Uterus (tissue), 4 donors: ENCODE measurements around the gene GAP43. TPM values are rescaled to one million over a fixed set of nuclear protein-coding genes. Genes with fewer than 3 reads are reported as not detected.

Source experiments
- DNase-seq, 2 donors: peaks; one replicate each; pipeline ENCODE4 v3.0.0-alpha.2; 2019 to 2020
- H3K27ac ChIP-seq, 2 donors: fragments of 200-600 bp; sonication (generic); 1 replicate in 1 of 2; 2 replicates in 1 of 2; pipeline ENCODE4 v1.5.1; 2016 to 2018
- H3K27me3 ChIP-seq, 2 donors: fragments of 200-600 bp; sonication (generic); one replicate each; pipeline ENCODE4 v1.5.1; 2018 to 2019; ENCODE audit warnings: control low read depth in 1 of 2
- H3K36me3 ChIP-seq, 2 donors: fragments of 200-600 bp; sonication (generic); one replicate each; pipeline ENCODE4 v1.5.1; 2019; ENCODE audit warnings: control low read depth in 1 of 2
- H3K4me1 ChIP-seq, 2 donors: fragments of 200-600 bp; sonication (generic); one replicate each; pipeline ENCODE4 v1.5.1; 2018 to 2019; ENCODE audit warnings: control low read depth in 1 of 2
- H3K4me3 ChIP-seq, 2 donors: fragments of 200-600 bp; sonication (generic); 1 replicate in 1 of 2; 2 replicates in 1 of 2; pipeline ENCODE4 v1.5.1; 2018 to 2019; ENCODE audit warnings: mild to moderate bottlenecking in 1 of 2
- H3K9me3 ChIP-seq, 2 donors: fragments of 200-600 bp; sonication (generic); one replicate each; pipeline ENCODE4 v1.5.1; 2019; ENCODE audit warnings: control low read depth in 1 of 2
- POLR2A ChIP-seq, 2 donors: fragments of 450-650 bp; IDR thresholded peaks; one replicate each; pipeline ENCODE4 v1.6.1; 2016; ENCODE audit warnings: antibody characterized with exemption in 2 of 2, mild to moderate bottlenecking in 1 of 2, moderate library complexity in 1 of 2
- intact Hi-C: fragments of 100-400 bp; cut with DNase I; formaldehyde crosslinking; loops from one replicate; pipeline ENCODE4 v1.15.1; 2023; ENCODE audit warnings: low total_unique reads
- total RNA-seq, 4 donors: library from RNA; depleted of rRNA in 3 of 4; stranded (reverse); fragments of >200 nt in 3 of 4; gene quantifications; one replicate each; pipeline versions ENCODE4 v1.1.0 to v1.2.4, GENCODE V29; 2014 to 2023
- TF ChIP-seq, protein P1 (sequence below), 4 experiments: fragments of 200-600 bp in 2 of 4; fragments of 450-650 bp in 2 of 4; sonication (generic) in 2 of 4; IDR thresholded peaks; one replicate each; pipeline ENCODE4 v1.5.1; 2016 to 2019; ENCODE audit warnings: antibody characterized with exemption in 4 of 4, mild to moderate bottlenecking in 2 of 4, moderate library complexity in 1 of 4
- donor health status: DM: yes; HTN: yes; CAD: no.

Gene GAP43
- total RNA-seq, 4 donors from 2014 or later: 7.0 TPM; not detected in 3

GRCh38 chr3:115692887-115693524 is 69.7 kb downstream of the GAP43 start:
- H3K36me3 ChIP-seq: no peaks in the 10 kb centered on the region
- TF ChIP-seq, protein P1, sequence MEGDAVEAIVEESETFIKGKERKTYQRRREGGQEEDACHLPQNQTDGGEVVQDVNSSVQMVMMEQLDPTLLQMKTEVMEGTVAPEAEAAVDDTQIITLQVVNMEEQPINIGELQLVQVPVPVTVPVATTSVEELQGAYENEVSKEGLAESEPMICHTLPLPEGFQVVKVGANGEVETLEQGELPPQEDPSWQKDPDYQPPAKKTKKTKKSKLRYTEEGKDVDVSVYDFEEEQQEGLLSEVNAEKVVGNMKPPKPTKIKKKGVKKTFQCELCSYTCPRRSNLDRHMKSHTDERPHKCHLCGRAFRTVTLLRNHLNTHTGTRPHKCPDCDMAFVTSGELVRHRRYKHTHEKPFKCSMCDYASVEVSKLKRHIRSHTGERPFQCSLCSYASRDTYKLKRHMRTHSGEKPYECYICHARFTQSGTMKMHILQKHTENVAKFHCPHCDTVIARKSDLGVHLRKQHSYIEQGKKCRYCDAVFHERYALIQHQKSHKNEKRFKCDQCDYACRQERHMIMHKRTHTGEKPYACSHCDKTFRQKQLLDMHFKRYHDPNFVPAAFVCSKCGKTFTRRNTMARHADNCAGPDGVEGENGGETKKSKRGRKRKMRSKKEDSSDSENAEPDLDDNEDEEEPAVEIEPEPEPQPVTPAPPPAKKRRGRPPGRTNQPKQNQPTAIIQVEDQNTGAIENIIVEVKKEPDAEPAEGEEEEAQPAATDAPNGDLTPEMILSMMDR (IDR thresholded peaks at IDR 0.05): peak; percentile 75 to 81 (median 78)
- no peak for TF ChIP-seq POLR2A (IDR thresholded peaks at IDR 0.05)
- no peak overlapping the region for H3K27ac ChIP-seq
- peak; percentile 63 to 65 for DNase-seq
- H3K4me3 ChIP-seq: no peak overlapping the region
- intact Hi-C loops: loop anchor here (5.0 kb wide), 1 partner anchor 476 kb away; no protein-coding TSS in a partner anchor
- H3K9me3 ChIP-seq: no peaks in the 10 kb centered on the region
- H3K4me1 ChIP-seq: no peaks in the 10 kb centered on the region
- no peaks in the 10 kb centered on the region for H3K27me3 ChIP-seq

DNA sequence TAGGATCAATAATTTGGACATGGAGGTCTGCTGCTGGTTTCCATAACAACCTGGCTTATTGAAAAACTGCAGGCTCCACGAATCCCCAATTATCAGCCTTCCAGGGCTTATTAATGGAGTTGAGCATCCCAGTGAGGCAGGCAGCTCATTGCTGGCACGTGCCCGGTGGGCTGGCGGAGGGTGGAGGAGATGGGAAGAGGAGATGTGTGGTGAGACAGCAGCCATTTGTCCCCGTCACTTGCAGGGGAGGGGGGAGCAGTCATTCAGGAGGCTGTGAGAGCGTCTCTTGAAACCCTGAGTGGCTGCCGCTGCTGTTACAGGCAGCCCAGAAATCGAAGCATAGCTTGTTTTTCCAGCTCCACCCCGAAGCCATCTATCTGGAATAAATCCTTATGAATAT is 70.6 kb downstream of the GAP43 start:
- TF ChIP-seq, protein P1 (IDR thresholded peaks at IDR 0.05): no peak
- Histone ChIP-seq H3K4me1 (no peaks in the 10 kb centered on the region), H3K9me3 (no peaks in the 10 kb centered on the region), H3K4me3 (no peak overlapping the region), H3K27ac (no peak overlapping the region), H3K36me3 (no peaks in the 10 kb centered on the region), H3K27me3 (no peaks in the 10 kb centered on the region)
- no peak for DNase-seq
- intact Hi-C loops: loop anchor here (5.0 kb wide), 1 partner anchor 477 kb away; no protein-coding TSS in a partner anchor

- Histone ChIP-seq H3K4me1 (no peaks in the 10 kb centered on the region), H3K27me3 (no peaks in the 10 kb centered on the region), H3K36me3 (no peaks in the 10 kb centered on the region), H3K4me3 (no peak overlapping the region), H3K9me3 (no peaks in the 10 kb centered on the region), H3K27ac (no peak overlapping the region)
- intact Hi-C loops: no loop called here
- no peak for DNase-seq
- TF ChIP-seq, protein P1 (IDR thresholded peaks at IDR 0.05): no peak
- no peak for TF ChIP-seq POLR2A (IDR thresholded peaks at IDR 0.05)
These were observed 71.8 kb downstream of the GAP43 start for GRCh38 chr3:115695090-115695489.

DNA sequence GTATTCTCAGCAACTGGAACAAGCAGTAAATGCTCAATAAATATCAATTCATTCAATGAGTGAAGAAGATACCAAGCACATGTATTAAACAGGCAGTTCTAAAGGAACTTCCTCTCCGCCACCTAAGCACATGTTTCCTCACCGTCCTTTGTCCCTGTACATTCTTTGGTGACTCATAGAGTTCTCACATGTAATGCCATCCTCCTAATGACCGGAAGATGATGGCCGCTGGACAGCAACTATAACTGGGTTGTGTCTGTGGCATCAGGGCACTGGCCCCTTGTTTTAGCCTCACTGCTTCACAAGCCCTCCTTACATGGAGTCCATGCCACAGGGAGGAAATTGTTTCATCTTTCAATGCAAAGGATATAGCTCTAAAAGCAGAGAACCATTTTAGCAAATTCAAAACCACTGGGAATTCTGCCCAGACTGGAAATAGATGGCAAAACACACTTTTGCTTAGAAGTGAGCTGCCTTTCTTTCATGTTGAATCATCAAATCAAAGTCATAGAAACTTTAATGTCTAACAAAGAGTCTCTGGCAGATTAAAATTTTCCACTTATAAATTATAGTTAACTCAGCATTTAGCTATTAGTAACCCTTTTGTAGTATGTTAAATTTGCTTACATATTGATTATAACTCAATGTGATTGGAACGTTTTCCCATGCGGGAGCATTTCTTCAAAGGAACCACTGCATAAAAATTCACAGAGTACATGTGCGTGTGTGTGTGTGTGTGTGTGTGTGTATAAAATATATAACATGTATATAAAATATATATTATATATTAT is 74.1 kb downstream of the GAP43 start:
- DNase-seq: no peak
- intact Hi-C loops: no loop called here
- no peak overlapping the region for H3K4me3 ChIP-seq
- H3K27ac ChIP-seq: no peak overlapping the region
- TF ChIP-seq, protein P1 (IDR thresholded peaks at IDR 0.05): no peak
- no peaks in the 10 kb centered on the region for H3K36me3 ChIP-seq
- no peaks in the 10 kb centered on the region for H3K27me3 ChIP-seq
- no peaks in the 10 kb centered on the region for H3K4me1 ChIP-seq
- H3K9me3 ChIP-seq: no peaks in the 10 kb centered on the region
